ENCODE measurements around the gene SND1. TPM values are rescaled to one million over a fixed set of nuclear protein-coding genes. Genes with fewer than 3 reads are reported as not detected.

SND1 gene
- total RNA-seq, 1 experiment from 2014 or later = 274 TPM

GRCh38 chr7:128068785-128069184 lies 416.8 kb downstream of the SND1 start:
- no peaks in the 10 kb centered on the region for H3K4me1 Mint-ChIP-seq (ENCODE audit: low read depth, unreplicated experiment)
- no peaks in the 10 kb centered on the region for H3K9me3 Mint-ChIP-seq (ENCODE audit: unreplicated experiment)
- intact Hi-C loops (cut with micrococcal nuclease; ENCODE audit: unreplicated experiment) = no loop called here
- H3K36me3 Mint-ChIP-seq (ENCODE audit: insufficient read depth, unreplicated experiment) = peaks cover 52% of the 10 kb centered on the region
- POLR2A ChIA-PET = interaction anchor here (0.5 kb wide), 1 partner anchor 51 kb away, joined by 4 read pairs; no protein-coding TSS in a partner anchor
- no peak overlapping the region for H3K4me3 Mint-ChIP-seq (ENCODE audit: unreplicated experiment)
- no peak for TF ChIP-seq CTCF (IDR thresholded peaks at IDR 0.05; ENCODE audit: insufficient read depth in 1 of 2, low read depth in 1 of 2, low read length in 1 of 2, severe bottlenecking in 1 of 2, unreplicated experiment in 1 of 2)
- Histone ChIP-seq H3K4me1 (no peaks in the 10 kb centered on the region), H3K9me3 (no peaks in the 10 kb centered on the region), H3K27me3 (replicated peaks; ENCODE audit: control insufficient read depth, insufficient read depth, low read length) (no peaks in the 10 kb centered on the region), H3K36me3 (ENCODE audit: control insufficient read depth, insufficient read depth, low read length) (no peaks in the 10 kb centered on the region), H3K4me3 (ENCODE audit: low read depth, low read length) (no peak overlapping the region)
- BruUV-seq (replicated peaks) = no TSS peak
- CTCF ChIA-PET = no interaction called here
- H3K27me3 Mint-ChIP-seq (ENCODE audit: insufficient read depth, unreplicated experiment) = no peaks in the 10 kb centered on the region
- DNase-seq = no peak
- H3K27ac Mint-ChIP-seq (ENCODE audit: unreplicated experiment) = no peak overlapping the region

DNA sequence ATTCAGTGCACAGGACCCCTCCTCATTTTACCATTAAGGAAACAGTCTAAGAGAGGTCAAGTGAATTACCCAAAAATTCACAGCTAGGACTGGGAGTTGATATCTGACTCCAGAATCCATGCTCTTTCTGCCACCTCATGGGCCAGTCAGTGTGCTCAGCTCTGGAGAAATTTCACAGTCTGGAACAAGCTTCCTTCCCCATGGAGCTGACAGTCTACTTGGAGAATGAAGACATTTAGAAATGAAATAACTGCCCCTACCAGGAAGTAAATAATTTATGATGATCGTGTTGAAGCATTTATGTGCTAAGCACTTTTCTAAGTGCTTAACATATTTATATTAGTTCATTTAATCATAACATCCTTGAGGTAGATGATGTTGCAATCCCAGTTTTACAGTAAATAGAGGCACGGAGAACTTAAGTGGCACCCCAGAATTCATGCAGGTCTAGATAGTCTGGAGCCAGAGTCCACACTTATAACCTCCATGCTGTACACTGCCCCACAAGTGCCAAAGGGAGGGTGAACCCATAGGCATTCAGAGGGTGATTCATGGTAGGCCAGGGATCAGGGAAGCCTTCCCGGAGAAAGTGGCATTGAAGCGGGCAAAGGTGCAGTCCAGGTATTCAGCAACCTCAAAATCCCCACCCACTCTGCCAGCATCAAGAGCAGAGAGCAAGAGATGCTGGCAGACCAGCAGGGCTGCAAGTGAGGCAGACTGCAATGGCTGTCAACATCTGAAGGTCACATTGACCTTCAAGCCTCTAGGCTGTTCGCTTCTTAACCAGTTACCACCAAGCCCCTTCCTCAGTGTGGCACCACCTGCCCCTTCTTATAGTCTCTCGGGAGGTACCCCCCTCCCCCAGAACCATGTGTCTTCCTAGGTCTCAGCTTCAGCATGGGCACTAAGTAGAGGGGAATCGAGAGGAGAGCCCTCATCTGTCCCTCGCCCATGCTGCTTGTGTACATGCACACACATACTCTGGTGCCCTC lies 417.7 kb downstream of the SND1 start:
- no peaks in the 10 kb centered on the region for H3K9me3 ChIP-seq
- no TSS peak for BruUV-seq (replicated peaks)
- peaks cover 53% of the 10 kb centered on the region for H3K36me3 Mint-ChIP-seq (ENCODE audit: insufficient read depth, unreplicated experiment)
- no peaks in the 10 kb centered on the region for H3K4me1 Mint-ChIP-seq (ENCODE audit: low read depth, unreplicated experiment)
- no peak for TF ChIP-seq CTCF (IDR thresholded peaks at IDR 0.05; ENCODE audit: insufficient read depth in 1 of 2, low read depth in 1 of 2, low read length in 1 of 2, severe bottlenecking in 1 of 2, unreplicated experiment in 1 of 2)
- ChIA-PET CTCF (no interaction called here), POLR2A (no interaction called here)
- H3K27ac Mint-ChIP-seq (ENCODE audit: unreplicated experiment) = no peak overlapping the region
- no peaks in the 10 kb centered on the region for H3K36me3 ChIP-seq (ENCODE audit: control insufficient read depth, insufficient read depth, low read length)
- H3K4me1 ChIP-seq = no peaks in the 10 kb centered on the region
- H3K4me3 Mint-ChIP-seq (ENCODE audit: unreplicated experiment) = no peak overlapping the region
- H3K27me3 ChIP-seq (replicated peaks; ENCODE audit: control insufficient read depth, insufficient read depth, low read length) = no peaks in the 10 kb centered on the region
- DNase-seq = no peak
- intact Hi-C loops (cut with micrococcal nuclease; ENCODE audit: unreplicated experiment) = no loop called here
- H3K9me3 Mint-ChIP-seq (ENCODE audit: unreplicated experiment) = no peaks in the 10 kb centered on the region
- H3K4me3 ChIP-seq (ENCODE audit: low read depth, low read length) = no peak overlapping the region
- H3K27me3 Mint-ChIP-seq (ENCODE audit: insufficient read depth, unreplicated experiment) = no peaks in the 10 kb centered on the region

GRCh38 chr7:128071376-128071775 lies 419.4 kb downstream of the SND1 start:
- no peaks in the 10 kb centered on the region for H3K4me1 Mint-ChIP-seq (ENCODE audit: low read depth, unreplicated experiment)
- BruUV-seq (replicated peaks) = no TSS peak
- no peaks in the 10 kb centered on the region for H3K27me3 Mint-ChIP-seq (ENCODE audit: insufficient read depth, unreplicated experiment)
- H3K27ac Mint-ChIP-seq (ENCODE audit: unreplicated experiment) = no peak overlapping the region
- no peak for DNase-seq
- peaks cover 58% of the 10 kb centered on the region for H3K36me3 Mint-ChIP-seq (ENCODE audit: insufficient read depth, unreplicated experiment)
- POLR2A ChIA-PET = no interaction called here
- no peaks in the 10 kb centered on the region for H3K9me3 Mint-ChIP-seq (ENCODE audit: unreplicated experiment)
- Histone ChIP-seq H3K4me1 (no peaks in the 10 kb centered on the region), H3K9me3 (no peaks in the 10 kb centered on the region), H3K4me3 (ENCODE audit: low read depth, low read length) (no peak overlapping the region), H3K27me3 (replicated peaks; ENCODE audit: control insufficient read depth, insufficient read depth, low read length) (no peaks in the 10 kb centered on the region), H3K36me3 (ENCODE audit: control insufficient read depth, insufficient read depth, low read length) (no peaks in the 10 kb centered on the region)
- intact Hi-C loops (cut with micrococcal nuclease; ENCODE audit: unreplicated experiment) = no loop called here
- no peak overlapping the region for H3K4me3 Mint-ChIP-seq (ENCODE audit: unreplicated experiment)
- no peak for TF ChIP-seq CTCF (IDR thresholded peaks at IDR 0.05; ENCODE audit: insufficient read depth in 1 of 2, low read depth in 1 of 2, low read length in 1 of 2, severe bottlenecking in 1 of 2, unreplicated experiment in 1 of 2)
- CTCF ChIA-PET = no interaction called here
